Gastrocnemius medialis (tissue), 4 donors: ENCODE measurements around the gene NVL.

Source experiments
- POLR2A ChIP-seq, 2 donors: fragments of 450-650 bp; IDR thresholded peaks; one replicate each; pipeline ENCODE4 v1.6.1; 2017; ENCODE audit warnings: antibody characterized with exemption in 2 of 2, mild to moderate bottlenecking in 2 of 2, moderate library complexity in 2 of 2
- TF ChIP-seq, protein P1 (sequence below), 5 experiments: fragments of 450-650 bp in 3 of 5; fragments of 200-600 bp in 2 of 5; sonication (generic) in 2 of 5; IDR thresholded peaks in 4 of 5; conservative IDR thresholded peaks in 1 of 5; 1 replicate in 4 of 5; 2 replicates in 1 of 5; pipeline ENCODE4 v1.5.1; 2016 to 2019; ENCODE audit warnings: antibody characterized with exemption in 5 of 5, mild to moderate bottlenecking in 3 of 5, moderate library complexity in 3 of 5

DNA sequence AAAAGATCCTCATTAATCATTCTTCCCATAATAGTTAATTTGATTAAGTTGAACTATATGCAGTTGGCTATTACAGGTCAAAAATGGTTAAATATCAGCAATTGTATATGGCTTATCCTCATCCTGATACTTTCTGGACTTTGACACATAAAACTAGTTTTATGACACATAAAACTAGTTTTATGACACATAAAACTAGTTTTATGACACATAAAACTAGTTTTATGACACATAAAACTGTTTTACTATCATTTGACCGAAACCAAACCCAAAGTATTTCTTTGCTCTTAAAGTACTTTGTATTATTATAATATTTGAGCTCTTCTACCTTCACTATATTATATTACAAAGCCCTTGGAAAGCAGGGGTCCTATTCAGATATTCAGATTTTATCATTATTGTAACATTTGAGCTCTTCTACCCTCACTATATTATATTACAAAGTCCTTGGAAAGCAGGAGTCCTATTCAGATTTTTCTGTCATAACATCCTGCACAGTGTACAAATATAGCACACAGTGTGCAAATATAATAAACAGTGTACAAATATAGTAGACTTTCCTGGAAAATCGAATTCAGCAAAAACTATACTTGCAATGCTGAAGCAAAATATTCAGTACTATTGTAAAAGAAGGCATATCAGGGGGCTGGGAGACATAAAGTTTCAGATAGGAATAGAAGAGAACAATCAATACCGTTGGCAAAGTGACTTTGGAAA, 53.0 kb downstream of the NVL start:
- TF ChIP-seq, protein P1, sequence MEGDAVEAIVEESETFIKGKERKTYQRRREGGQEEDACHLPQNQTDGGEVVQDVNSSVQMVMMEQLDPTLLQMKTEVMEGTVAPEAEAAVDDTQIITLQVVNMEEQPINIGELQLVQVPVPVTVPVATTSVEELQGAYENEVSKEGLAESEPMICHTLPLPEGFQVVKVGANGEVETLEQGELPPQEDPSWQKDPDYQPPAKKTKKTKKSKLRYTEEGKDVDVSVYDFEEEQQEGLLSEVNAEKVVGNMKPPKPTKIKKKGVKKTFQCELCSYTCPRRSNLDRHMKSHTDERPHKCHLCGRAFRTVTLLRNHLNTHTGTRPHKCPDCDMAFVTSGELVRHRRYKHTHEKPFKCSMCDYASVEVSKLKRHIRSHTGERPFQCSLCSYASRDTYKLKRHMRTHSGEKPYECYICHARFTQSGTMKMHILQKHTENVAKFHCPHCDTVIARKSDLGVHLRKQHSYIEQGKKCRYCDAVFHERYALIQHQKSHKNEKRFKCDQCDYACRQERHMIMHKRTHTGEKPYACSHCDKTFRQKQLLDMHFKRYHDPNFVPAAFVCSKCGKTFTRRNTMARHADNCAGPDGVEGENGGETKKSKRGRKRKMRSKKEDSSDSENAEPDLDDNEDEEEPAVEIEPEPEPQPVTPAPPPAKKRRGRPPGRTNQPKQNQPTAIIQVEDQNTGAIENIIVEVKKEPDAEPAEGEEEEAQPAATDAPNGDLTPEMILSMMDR (IDR thresholded peaks at IDR 0.05 in 4 of 5, conservative IDR thresholded peaks at IDR 0.05 in 1 of 5): no peak
- no peak for TF ChIP-seq POLR2A (IDR thresholded peaks at IDR 0.05)
